HEK293 (cell line): Measurements from ENCODE around the gene MOCS2.

ENCODE experiments used
- CTCF ChIA-PET: fragments of 350-600 bp; formaldehyde crosslinking; extraction: SDS; loops from one replicate; lab custom pipeline; 2021; ENCODE audit warnings: antibody characterized with exemption; lab: Yijun Ruan, JAX
- POLR2A ChIA-PET: fragments of 300-600 bp; formaldehyde crosslinking; extraction: SDS; loops from one replicate; lab custom pipeline; 2020; ENCODE audit warnings: antibody characterized with exemption, inconsistent platforms; lab: Yijun Ruan, JAX
- H3K27ac ChIP-seq: fragments of 200-500 bp; sonication (Bioruptor generic); 2 replicates; pipeline ENCODE4 v1.5.1; 2014; ENCODE audit warnings: low read depth, low read length, control low read depth, inconsistent platforms; ENCODE audit errors: extremely low read depth
- H3K36me3 ChIP-seq, 2 experiments: fragments of 200-500 bp in 1 of 2; sonication (Bioruptor generic) in 1 of 2; 1 replicate in 1 of 2; 2 replicates in 1 of 2; pipeline ENCODE4 v1.5.1; 2014 to 2017; ENCODE audit warnings: inconsistent platforms in 2 of 2, low read length in 2 of 2; ENCODE audit not compliant: control insufficient read depth in 2 of 2, insufficient read depth in 1 of 2
- H3K4me1 ChIP-seq: fragments of 200-500 bp; sonication (Bioruptor generic); 2 replicates; pipeline ENCODE4 v1.5.1; 2014; ENCODE audit warnings: mild to moderate bottlenecking, low read length, inconsistent platforms; ENCODE audit not compliant: control insufficient read depth, insufficient read depth
- H3K4me3 ChIP-seq: 2 replicates; pipeline ENCODE4 v1.5.1; 2011; ENCODE audit warnings: low read depth, mild to moderate bottlenecking, control low read depth, low read length, moderate library complexity
- H3K9me3 ChIP-seq: fragments of 200-500 bp; sonication (Bioruptor generic); 2 replicates; pipeline ENCODE4 v1.5.1; 2014; ENCODE audit warnings: low read depth, low read length, inconsistent platforms; ENCODE audit not compliant: control insufficient read depth, insufficient read depth
- GFI1B ChIP-seq: fragments of 450-650 bp; formaldehyde crosslinking; IDR thresholded peaks from 2 replicates; pipeline ENCODE4 v1.5.1; 2016; ENCODE audit warnings: missing biosample characterization, missing genetic modification characterization
- KLF16 ChIP-seq: fragments of 450-650 bp; formaldehyde crosslinking; IDR thresholded peaks from 2 replicates; pipeline ENCODE4 v1.5.1; 2017; ENCODE audit warnings: missing biosample characterization, missing genetic modification characterization
- KLF8 ChIP-seq: fragments of 450-650 bp; formaldehyde crosslinking; IDR thresholded peaks from 2 replicates; pipeline ENCODE4 v1.5.1; 2016; ENCODE audit warnings: missing biosample characterization, missing genetic modification characterization
- MYNN ChIP-seq: fragments of 450-650 bp; formaldehyde crosslinking; IDR thresholded peaks from 2 replicates; pipeline ENCODE4 v1.5.1; 2016; ENCODE audit warnings: missing biosample characterization, missing genetic modification characterization, borderline replicate concordance
- SETDB1 ChIP-seq: IDR thresholded peaks from one replicate; pipeline ENCODE4 v1.6.1; 2017; ENCODE audit warnings: mild to moderate bottlenecking, low read length, moderate library complexity, mixed read lengths; ENCODE audit not compliant: insufficient read length
- TCF7L2 ChIP-seq: IDR thresholded peaks from 2 replicates; pipeline ENCODE4 v1.6.1; 2011; ENCODE audit warnings: low read depth, mild to moderate bottlenecking, inconsistent platforms, low read length, moderate library complexity, borderline replicate concordance
- TRIM28 ChIP-seq: IDR thresholded peaks from 2 replicates; pipeline ENCODE4 v1.6.1; 2011; ENCODE audit warnings: low read length, control low read depth, borderline replicate concordance
- ZBTB7A ChIP-seq: fragments of 450-650 bp; formaldehyde crosslinking; IDR thresholded peaks from 2 replicates; pipeline ENCODE4 v1.5.1; 2016; ENCODE audit warnings: low read depth, missing biosample characterization, missing genetic modification characterization
- ZFP3 ChIP-seq: fragments of 450-650 bp; formaldehyde crosslinking; IDR thresholded peaks from 2 replicates; pipeline ENCODE4 v1.5.1; 2016; ENCODE audit warnings: low read depth, missing biosample characterization, missing genetic modification characterization
- ZFP41 ChIP-seq: fragments of 450-650 bp; formaldehyde crosslinking; IDR thresholded peaks from 2 replicates; pipeline ENCODE4 v1.5.1; 2016; ENCODE audit warnings: missing biosample characterization, missing genetic modification characterization, borderline replicate concordance
- ZNF112 ChIP-seq: fragments of 450-650 bp; formaldehyde crosslinking; IDR thresholded peaks from 2 replicates; pipeline ENCODE4 v1.5.0; 2017; ENCODE audit warnings: missing biosample characterization, missing genetic modification characterization
- ZNF155 ChIP-seq: fragments of 450-650 bp; formaldehyde crosslinking; IDR thresholded peaks from 2 replicates; pipeline ENCODE4 v1.5.1; 2016; ENCODE audit warnings: missing biosample characterization, missing genetic modification characterization
- ZNF174 ChIP-seq: fragments of 450-650 bp; formaldehyde crosslinking; IDR thresholded peaks from 2 replicates; pipeline ENCODE4 v1.5.0; 2017; ENCODE audit warnings: missing biosample characterization, mild to moderate bottlenecking, missing genetic modification characterization
- ZNF18 ChIP-seq: fragments of 450-650 bp; formaldehyde crosslinking; IDR thresholded peaks from 2 replicates; pipeline ENCODE4 v1.5.1; 2016; ENCODE audit warnings: missing biosample characterization, missing genetic modification characterization
- ZNF26 ChIP-seq: fragments of 450-650 bp; formaldehyde crosslinking; IDR thresholded peaks from 2 replicates; pipeline ENCODE4 v1.5.1; 2016; ENCODE audit warnings: missing biosample characterization, missing genetic modification characterization
- ZNF311 ChIP-seq: fragments of 450-650 bp; formaldehyde crosslinking; IDR thresholded peaks from 2 replicates; pipeline ENCODE4 v1.5.1; 2017; ENCODE audit warnings: missing biosample characterization, missing genetic modification characterization, borderline replicate concordance
- ZNF341 ChIP-seq: fragments of 450-650 bp; formaldehyde crosslinking; IDR thresholded peaks from 2 replicates; pipeline ENCODE4; 2016; ENCODE audit warnings: low read depth, missing biosample characterization, missing genetic modification characterization
- ZNF37A ChIP-seq: fragments of 450-650 bp; IDR thresholded peaks from 2 replicates; pipeline ENCODE4 v1.5.1; 2018; ENCODE audit warnings: missing biosample characterization, missing genetic modification characterization
- ZNF426 ChIP-seq: fragments of 450-650 bp; formaldehyde crosslinking; IDR thresholded peaks from 2 replicates; pipeline ENCODE4 v1.5.1; 2017; ENCODE audit warnings: missing biosample characterization, missing genetic modification characterization, mild to moderate bottlenecking, inconsistent platforms, moderate library complexity
- ZNF529 ChIP-seq: fragments of 450-650 bp; formaldehyde crosslinking; IDR thresholded peaks from 2 replicates; pipeline ENCODE4 v1.5.1; 2017; ENCODE audit warnings: missing genetic modification characterization, missing biosample characterization; ENCODE audit not compliant: insufficient replicate concordance
- ZNF530 ChIP-seq: fragments of 450-650 bp; formaldehyde crosslinking; IDR thresholded peaks from 2 replicates; pipeline ENCODE4 v1.5.1; 2016; ENCODE audit warnings: low read depth, missing biosample characterization, missing genetic modification characterization
- ZNF555 ChIP-seq: fragments of 450-650 bp; formaldehyde crosslinking; conservative IDR thresholded peaks from 2 replicates; pipeline ENCODE4 v1.5.1; 2017; ENCODE audit warnings: missing biosample characterization, mild to moderate bottlenecking, missing genetic modification characterization, inconsistent platforms
- ZNF571 ChIP-seq: fragments of 450-650 bp; formaldehyde crosslinking; IDR thresholded peaks from 2 replicates; pipeline ENCODE4 v1.5.0; 2017; ENCODE audit warnings: missing biosample characterization, missing genetic modification characterization
- ZNF704 ChIP-seq: fragments of 450-650 bp; formaldehyde crosslinking; IDR thresholded peaks from 2 replicates; pipeline ENCODE4 v1.5.1; 2016; ENCODE audit warnings: missing biosample characterization, missing genetic modification characterization
- ZNF791 ChIP-seq: fragments of 450-650 bp; formaldehyde crosslinking; IDR thresholded peaks from 2 replicates; pipeline ENCODE4 v1.5.1; 2016; ENCODE audit warnings: missing biosample characterization, missing genetic modification characterization
- ZNF843 ChIP-seq: fragments of 450-650 bp; formaldehyde crosslinking; IDR thresholded peaks from 2 replicates; pipeline ENCODE4 v1.5.1; 2016; ENCODE audit warnings: missing biosample characterization, missing genetic modification characterization
- ZSCAN30 ChIP-seq: fragments of 450-650 bp; IDR thresholded peaks from 2 replicates; pipeline ENCODE4 v1.5.1; 2018; ENCODE audit warnings: missing biosample characterization, mild to moderate bottlenecking, missing genetic modification characterization, moderate library complexity

Gene MOCS2

GRCh38 chr5:53105611-53106300 lies 3.8 kb downstream of the MOCS2 start:
- no peak overlapping the region for H3K4me3 ChIP-seq
- H3K9me3 ChIP-seq = no peaks in the 10 kb centered on the region
- TF ChIP-seq ZNF571 (tag by site-specific recombination) = no peak
- TF ChIP-seq TCF7L2 = no peak
- TF ChIP-seq ZNF174 (tag by site-specific recombination) = no peak
- no peak for TF ChIP-seq ZNF704 (tag by site-specific recombination)
- TF ChIP-seq ZNF555 (tag by site-specific recombination) = no peak
- no peak for TF ChIP-seq ZFP41
- TF ChIP-seq, all 188 proteins: peak for 0
- peaks cover 9% of the 10 kb centered on the region; the same call in 1 of the 2 replicates for H3K4me1 ChIP-seq
- no peak overlapping the region for H3K27ac ChIP-seq
- POLR2A ChIA-PET = no interaction called here
- peaks cover 16 to 64% of the 10 kb centered on the region in 2 experiments for H3K36me3 ChIP-seq
- CTCF ChIA-PET = interaction anchor here (0.7 to 0.9 kb wide), 2 partner anchors 9 to 157 kb away, joined by 5 to 6 read pairs; no protein-coding TSS in a partner anchor

GRCh38 chr5:53100606-53101005 lies 9.0 kb downstream of the MOCS2 start:
- Histone ChIP-seq H3K27ac (no peak overlapping the region), H3K9me3 (no peaks in the 10 kb centered on the region), H3K36me3 (peaks cover 36 to 83% of the 10 kb centered on the region in 2 experiments), H3K4me1 (no peaks in the 10 kb centered on the region), H3K4me3 (no peak overlapping the region)
- ChIA-PET POLR2A (no interaction called here), CTCF (interaction anchor here (7.3 kb wide), 1 partner anchor 152 kb away, joined by 145 read pairs; no protein-coding TSS in a partner anchor)
- TF ChIP-seq ZNF529 (no peak), GFI1B (tag by site-specific recombination) (no peak), KLF16 (tag by site-specific recombination) (no peak), MYNN (tag by site-specific recombination) (no peak), SETDB1 (no peak), ZSCAN30 (tag by site-specific recombination) (no peak)

- Histone ChIP-seq H3K4me3 (no peak overlapping the region), H3K27ac (no peak overlapping the region), H3K36me3 (peaks cover 30 to 83% of the 10 kb centered on the region in 2 experiments), H3K4me1 (no peaks in the 10 kb centered on the region), H3K9me3 (no peaks in the 10 kb centered on the region)
- ChIA-PET POLR2A (interaction anchor here (1.2 kb wide), 1 partner anchor 10 kb away, joined by 3 read pairs; no protein-coding TSS in a partner anchor), CTCF (interaction anchor here (0.6 to 7.3 kb wide), 2 partner anchors 47 to 151 kb away, joined by 4 to 145 read pairs; no protein-coding TSS in a partner anchor)
- TF ChIP-seq ZNF26 (tag by site-specific recombination) (no peak), KLF8 (tag by site-specific recombination) (no peak), ZNF311 (no peak), ZNF37A (tag by site-specific recombination) (no peak), ZFP3 (no peak), ZBTB7A (tag by site-specific recombination) (no peak), KLF16 (tag by site-specific recombination) (no peak), ZNF341 (tag by site-specific recombination) (no peak), ZNF791 (tag by site-specific recombination) (no peak), TCF7L2 (no peak), ZNF843 (tag by site-specific recombination) (no peak), ZNF530 (tag by site-specific recombination) (no peak), ZNF18 (tag by site-specific recombination) (no peak), ZNF426 (tag by site-specific recombination) (no peak), TRIM28 (no peak), ZNF112 (tag by site-specific recombination) (no peak), ZNF155 (tag by site-specific recombination) (no peak)
Observed at GRCh38 chr5:53099546-53099945, 10.0 kb downstream of the MOCS2 start.
